DND-41 (cell line): Measurements from ENCODE around the gene PCDH8.

Experiments used
- ATAC-seq: fragments of 200-7000 bp; cut with Tn5 transposase; 3 replicates; pipeline ENCODE4 v1.9.1; 2021; ENCODE audit warnings: low read depth; ENCODE audit not compliant: insufficient read depth
- DNase-seq: peaks from one replicate; pipeline ENCODE4 v3.0.0-alpha.2; 2020
- H2AFZ ChIP-seq: 2 replicates; pipeline ENCODE4 v1.6.0; 2012; ENCODE audit warnings: low read depth, low read length
- H3K27ac ChIP-seq: 2 replicates; pipeline ENCODE4 v1.5.1; 2012; ENCODE audit warnings: low read length, inconsistent platforms
- H3K27me3 ChIP-seq: fragments of 200-600 bp; sonication (generic); 2 replicates; pipeline ENCODE4 v1.6.0; 2012; ENCODE audit warnings: low read length, mild to moderate bottlenecking, inconsistent platforms; ENCODE audit not compliant: insufficient read depth, poor library complexity
- H3K36me3 ChIP-seq: 2 replicates; pipeline ENCODE4 v1.5.1; 2012; ENCODE audit warnings: low read length, inconsistent platforms; ENCODE audit not compliant: insufficient read depth
- H3K4me1 ChIP-seq: 2 replicates; pipeline ENCODE4 v1.5.1; 2012; ENCODE audit warnings: mild to moderate bottlenecking, low read length; ENCODE audit not compliant: insufficient read depth
- H3K4me2 ChIP-seq: 2 replicates; pipeline ENCODE4 v1.6.0; 2012; ENCODE audit warnings: mild to moderate bottlenecking, moderate library complexity, low read length, inconsistent platforms; ENCODE audit not compliant: insufficient read depth
- H3K4me3 ChIP-seq, 2 experiments: fragments of 200-600 bp in 1 of 2; shearing (Covaris generic) in 1 of 2; 2 replicates each; pipeline ENCODE4 v1.5.1; 2012 to 2016; ENCODE audit warnings: inconsistent platforms in 2 of 2, low read length in 2 of 2, mild to moderate bottlenecking in 2 of 2, low read depth in 1 of 2, moderate library complexity in 1 of 2
- H3K79me2 ChIP-seq: 2 replicates; pipeline ENCODE4 v1.6.0; 2012; ENCODE audit warnings: low read length, inconsistent platforms; ENCODE audit not compliant: insufficient read depth
- H3K9ac ChIP-seq: 2 replicates; pipeline ENCODE4 v1.6.0; 2012; ENCODE audit warnings: low read depth, mild to moderate bottlenecking, inconsistent platforms, low read length, moderate library complexity
- H3K9me3 ChIP-seq: 2 replicates; pipeline ENCODE4 v1.5.1; 2012; ENCODE audit warnings: low read length, moderate library complexity, mild to moderate bottlenecking, inconsistent platforms; ENCODE audit not compliant: insufficient read depth, severe bottlenecking
- H4K20me1 ChIP-seq: 2 replicates; pipeline ENCODE4 v1.6.0; 2012; ENCODE audit warnings: low read length; ENCODE audit not compliant: insufficient read depth
- EZH2 ChIP-seq: IDR thresholded peaks from 3 replicates; pipeline ENCODE4 v1.6.1; 2012; ENCODE audit warnings: borderline replicate concordance, low read depth, mild to moderate bottlenecking, moderate library complexity, low read length, inconsistent platforms; ENCODE audit not compliant: severe bottlenecking
- TF ChIP-seq, protein P1 (sequence below): IDR thresholded peaks from 2 replicates; pipeline ENCODE4 v1.5.1; 2012; ENCODE audit warnings: borderline replicate concordance, low read length, moderate library complexity, mild to moderate bottlenecking; ENCODE audit not compliant: poor library complexity, severe bottlenecking; ENCODE audit errors: extremely low read depth

The PCDH8 gene

DNA sequence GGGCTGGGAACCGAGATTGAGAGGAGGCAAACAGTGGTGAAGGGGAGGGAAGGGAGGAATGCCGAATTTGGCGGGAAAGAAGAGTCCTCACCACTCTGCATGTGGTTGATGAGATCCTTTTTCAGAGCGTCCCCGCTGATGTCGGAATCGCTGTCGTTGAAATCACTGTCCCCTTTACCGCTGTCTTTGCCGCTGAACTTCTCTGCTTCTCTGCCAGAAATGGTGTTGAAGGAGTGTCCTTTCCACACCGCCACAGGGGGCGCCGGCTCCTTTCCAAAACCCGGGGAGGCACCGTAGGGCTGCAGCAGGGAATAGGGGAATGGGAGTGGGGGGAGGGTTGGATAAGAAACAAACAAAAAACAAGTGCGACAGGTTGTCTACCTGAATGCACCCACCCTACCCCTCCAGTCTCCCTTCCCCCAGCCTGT, 3.1 kb downstream of the PCDH8 start:
- Histone ChIP-seq H3K9me3 (peaks cover 6% of the 10 kb centered on the region), H3K79me2 (no peaks in the 10 kb centered on the region), H3K27ac (no peak overlapping the region), H3K4me3 (no peak overlapping the region), H4K20me1 (no peaks in the 10 kb centered on the region), H3K27me3 (no peaks in the 10 kb centered on the region), H3K4me2 (no peak overlapping the region), H2AFZ (no peak overlapping the region), H3K9ac (no peak overlapping the region), H3K4me1 (no peaks in the 10 kb centered on the region), H3K36me3 (no peaks in the 10 kb centered on the region)
- no peak for ATAC-seq
- no peak for TF ChIP-seq EZH2
- TF ChIP-seq, protein P1, sequence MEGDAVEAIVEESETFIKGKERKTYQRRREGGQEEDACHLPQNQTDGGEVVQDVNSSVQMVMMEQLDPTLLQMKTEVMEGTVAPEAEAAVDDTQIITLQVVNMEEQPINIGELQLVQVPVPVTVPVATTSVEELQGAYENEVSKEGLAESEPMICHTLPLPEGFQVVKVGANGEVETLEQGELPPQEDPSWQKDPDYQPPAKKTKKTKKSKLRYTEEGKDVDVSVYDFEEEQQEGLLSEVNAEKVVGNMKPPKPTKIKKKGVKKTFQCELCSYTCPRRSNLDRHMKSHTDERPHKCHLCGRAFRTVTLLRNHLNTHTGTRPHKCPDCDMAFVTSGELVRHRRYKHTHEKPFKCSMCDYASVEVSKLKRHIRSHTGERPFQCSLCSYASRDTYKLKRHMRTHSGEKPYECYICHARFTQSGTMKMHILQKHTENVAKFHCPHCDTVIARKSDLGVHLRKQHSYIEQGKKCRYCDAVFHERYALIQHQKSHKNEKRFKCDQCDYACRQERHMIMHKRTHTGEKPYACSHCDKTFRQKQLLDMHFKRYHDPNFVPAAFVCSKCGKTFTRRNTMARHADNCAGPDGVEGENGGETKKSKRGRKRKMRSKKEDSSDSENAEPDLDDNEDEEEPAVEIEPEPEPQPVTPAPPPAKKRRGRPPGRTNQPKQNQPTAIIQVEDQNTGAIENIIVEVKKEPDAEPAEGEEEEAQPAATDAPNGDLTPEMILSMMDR, result peak; percentile 31
- DNase-seq, result no peak

DNA sequence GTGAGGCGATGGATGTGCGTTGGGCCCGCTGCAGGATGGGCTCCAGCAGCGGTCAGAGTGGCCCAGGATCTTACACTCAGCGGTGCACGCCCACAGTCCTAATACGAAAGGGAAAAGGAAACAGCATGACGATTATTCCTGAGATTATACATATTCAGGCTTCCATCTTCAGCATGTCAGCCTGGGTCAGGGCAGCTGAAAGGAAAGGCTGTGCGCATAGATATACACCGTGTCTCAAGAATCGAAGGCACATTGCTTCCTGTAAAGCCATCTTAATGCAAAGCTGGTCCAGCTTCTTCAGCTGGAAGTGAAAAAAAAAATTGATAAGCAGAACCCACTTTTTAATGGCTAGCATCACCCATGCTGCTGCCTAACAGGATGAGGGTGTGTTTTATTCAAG, 3.6 kb downstream of the PCDH8 start:
- H3K4me2 ChIP-seq, result no peak overlapping the region
- no peak overlapping the region for H3K4me3 ChIP-seq
- DNase-seq (no peak), ATAC-seq (no peak)
- TF ChIP-seq, protein P1, result no peak
- TF ChIP-seq EZH2, result no peak
- no peak overlapping the region for H3K27ac ChIP-seq
- no peaks in the 10 kb centered on the region for H3K36me3 ChIP-seq
- H3K9me3 ChIP-seq, result peaks cover 6% of the 10 kb centered on the region
- no peak overlapping the region for H2AFZ ChIP-seq
- H4K20me1 ChIP-seq, result no peaks in the 10 kb centered on the region
- no peak overlapping the region for H3K9ac ChIP-seq
- H3K4me1 ChIP-seq, result no peaks in the 10 kb centered on the region
- H3K79me2 ChIP-seq, result no peaks in the 10 kb centered on the region
- H3K27me3 ChIP-seq, result no peaks in the 10 kb centered on the region

DNA sequence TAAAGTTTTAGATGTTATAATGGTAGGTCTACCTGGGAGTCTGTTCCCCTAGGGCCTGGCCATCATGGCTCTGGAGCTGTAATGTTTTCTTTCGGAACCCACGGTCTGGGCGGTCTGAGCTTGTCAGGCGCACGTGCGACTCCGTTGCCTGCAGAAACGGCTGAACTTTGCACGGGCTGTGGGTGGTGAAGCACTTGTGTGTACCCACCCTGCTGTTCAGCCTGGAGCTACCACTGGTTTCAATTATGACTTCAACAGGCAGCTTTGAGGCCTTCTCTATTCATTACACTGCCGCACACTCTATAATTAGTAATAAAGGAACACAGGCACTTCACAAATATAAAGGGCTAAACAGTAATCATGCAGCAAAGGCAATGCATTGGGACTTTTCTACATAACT, 6.0 kb downstream of the PCDH8 start:
- H3K4me1 ChIP-seq, result no peaks in the 10 kb centered on the region
- H3K27me3 ChIP-seq, result no peaks in the 10 kb centered on the region
- no peaks in the 10 kb centered on the region for H3K36me3 ChIP-seq
- H3K27ac ChIP-seq, result no peak overlapping the region
- H3K9ac ChIP-seq, result no peak overlapping the region
- no peaks in the 10 kb centered on the region for H3K79me2 ChIP-seq
- no peak for ATAC-seq
- no peak for DNase-seq
- no peak overlapping the region for H3K4me3 ChIP-seq
- no peak overlapping the region for H3K4me2 ChIP-seq
- TF ChIP-seq, protein P1, result no peak
- no peak for TF ChIP-seq EZH2
- no peak overlapping the region for H2AFZ ChIP-seq
- peaks cover 6% of the 10 kb centered on the region for H3K9me3 ChIP-seq
- no peaks in the 10 kb centered on the region for H4K20me1 ChIP-seq

DNA sequence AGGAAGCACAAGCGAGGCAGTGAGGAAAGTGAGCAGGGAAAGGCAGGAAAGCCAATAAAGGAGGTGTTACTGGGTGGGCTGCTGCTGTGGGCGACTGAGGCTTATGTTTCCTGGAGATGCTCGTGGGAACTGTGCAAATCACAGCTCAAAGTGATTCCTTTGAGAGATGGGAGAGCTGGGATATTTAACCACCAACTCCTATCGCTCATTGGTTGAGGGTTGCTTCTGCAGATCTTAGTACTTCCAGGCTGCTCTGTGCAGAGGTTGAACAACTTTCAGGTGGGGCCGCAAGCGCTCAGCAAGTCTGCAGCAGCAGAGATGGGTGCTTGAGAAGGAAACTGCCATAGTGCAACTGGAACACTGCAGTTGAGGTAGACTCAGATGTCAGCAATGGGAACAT, 8.4 kb downstream of the PCDH8 start:
- no peaks in the 10 kb centered on the region for H3K36me3 ChIP-seq
- no peak for ATAC-seq

More for the DNA sequence above, 8.4 kb downstream of the PCDH8 start:
- H3K27ac ChIP-seq, result no peak overlapping the region
- peaks cover 4% of the 10 kb centered on the region; the same call in 1 of the 2 replicates for H3K4me1 ChIP-seq
- no peak overlapping the region for H2AFZ ChIP-seq
- H3K4me2 ChIP-seq, result no peak overlapping the region
- H3K79me2 ChIP-seq, result no peaks in the 10 kb centered on the region
- TF ChIP-seq EZH2, result no peak
- TF ChIP-seq, protein P1, result no peak
- H3K9me3 ChIP-seq, result no peaks in the 10 kb centered on the region
- H3K9ac ChIP-seq, result no peak overlapping the region
- DNase-seq, result no peak
- H3K4me3 ChIP-seq, result no peak overlapping the region
- no peaks in the 10 kb centered on the region for H3K27me3 ChIP-seq
- H4K20me1 ChIP-seq, result no peaks in the 10 kb centered on the region
